HPDE6-E6E7 (cell line): ENCODE measurements around the gene CAMSAP1.
"Not testable (repeated sequence)": the region's sequence is repeated elsewhere in the genome, so short reads cannot be mapped to it uniquely, and the experiment has no call there.

ENCODE experiments used
- DNase-seq: peaks from one replicate; pipeline ENCODE4 v3.0.0; 2011; ENCODE audit warnings: missing footprints; ENCODE audit errors: extremely low spot score

The CAMSAP1 gene

DNA sequence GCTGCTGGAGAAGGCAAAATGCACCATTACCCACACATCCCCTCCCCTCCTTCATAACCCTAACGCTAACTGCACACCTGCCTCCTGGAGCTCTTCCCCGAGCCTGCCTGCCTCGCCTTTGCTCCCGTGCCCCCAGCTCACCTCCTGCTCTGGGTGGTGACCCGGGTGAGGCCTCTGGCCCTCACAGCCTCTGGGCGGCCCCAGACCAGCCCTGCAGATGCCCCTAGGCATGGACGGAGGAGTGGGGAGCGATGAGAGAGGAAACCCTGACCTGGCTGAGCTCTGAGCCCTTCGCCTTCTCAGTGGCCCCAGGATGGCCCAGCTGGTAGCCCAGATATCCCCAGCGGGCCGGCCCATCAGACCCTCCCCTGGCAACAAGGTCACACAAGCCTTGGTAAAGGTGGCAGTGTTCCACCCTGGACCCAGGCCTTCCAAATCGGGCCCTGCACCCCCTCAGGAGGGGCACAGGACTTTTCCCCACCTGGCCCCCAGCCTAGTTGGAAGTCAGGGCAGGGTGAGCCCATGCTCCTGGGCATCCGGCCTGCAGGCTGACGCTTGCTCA is 14.5 kb upstream of the CAMSAP1 start:
- DNase-seq = no peak

DNA sequence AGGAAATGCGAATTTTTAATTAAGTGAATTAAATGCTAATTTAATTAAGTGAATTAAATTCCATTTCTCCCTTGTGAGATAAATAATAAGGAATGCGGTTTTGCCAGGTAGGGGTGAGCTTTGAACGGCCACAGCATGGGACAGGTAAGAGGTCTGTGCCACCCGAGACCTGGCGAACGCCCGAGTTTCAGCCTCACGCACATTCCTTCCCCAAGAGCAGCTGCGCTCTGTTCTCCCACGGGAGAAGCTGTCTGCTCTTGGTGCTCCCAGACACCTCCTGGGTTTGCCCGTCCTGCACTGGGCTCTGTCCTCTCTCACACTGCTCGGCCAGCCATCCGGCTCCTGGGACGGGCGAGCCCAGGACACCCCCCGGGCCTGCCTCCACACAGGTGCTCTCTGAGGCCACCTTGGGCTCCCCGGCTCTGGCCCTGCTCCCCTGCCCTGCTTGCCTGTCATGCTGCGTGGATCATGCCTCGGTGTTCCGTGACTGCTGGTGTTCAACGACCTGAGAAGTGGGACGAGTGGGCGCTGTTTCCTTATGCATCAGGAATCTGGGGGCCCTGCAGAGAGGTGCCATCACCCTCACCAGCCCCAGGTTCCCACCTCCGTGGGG is 13.7 kb upstream of the CAMSAP1 start:
- no peak for DNase-seq

DNA sequence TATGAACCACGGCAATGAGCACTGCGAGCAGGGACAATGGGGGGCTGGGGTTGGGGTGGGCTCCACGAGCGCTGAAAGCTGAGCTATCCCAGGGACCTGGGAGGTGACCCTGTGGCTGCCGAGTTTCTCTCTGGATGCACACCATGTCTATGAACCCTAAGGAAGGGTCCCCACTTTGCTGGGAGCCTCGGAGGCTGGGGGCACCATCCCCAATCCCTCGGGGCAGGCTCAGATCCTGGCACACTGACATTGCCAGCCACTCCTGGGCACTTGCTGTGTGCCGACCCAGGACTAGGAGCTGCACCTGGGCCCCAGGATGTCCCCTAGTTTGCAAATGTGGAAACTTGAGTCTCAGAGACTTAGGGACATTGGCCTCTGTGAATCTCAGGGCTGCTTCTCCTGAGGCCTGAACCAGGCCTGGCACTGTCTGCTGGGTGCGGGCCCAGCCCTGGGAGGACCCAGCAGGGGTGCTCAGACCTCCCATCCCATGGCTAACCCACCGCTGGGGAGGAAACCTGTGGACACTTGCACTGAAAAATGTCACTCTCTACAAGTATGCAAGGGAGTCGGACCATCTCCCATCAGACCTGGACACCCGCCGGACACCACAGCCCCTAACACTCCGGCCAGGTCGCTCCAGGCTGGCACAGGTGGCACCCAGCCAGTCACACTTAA is 13.0 kb upstream of the CAMSAP1 start:
- no peak for DNase-seq

DNA sequence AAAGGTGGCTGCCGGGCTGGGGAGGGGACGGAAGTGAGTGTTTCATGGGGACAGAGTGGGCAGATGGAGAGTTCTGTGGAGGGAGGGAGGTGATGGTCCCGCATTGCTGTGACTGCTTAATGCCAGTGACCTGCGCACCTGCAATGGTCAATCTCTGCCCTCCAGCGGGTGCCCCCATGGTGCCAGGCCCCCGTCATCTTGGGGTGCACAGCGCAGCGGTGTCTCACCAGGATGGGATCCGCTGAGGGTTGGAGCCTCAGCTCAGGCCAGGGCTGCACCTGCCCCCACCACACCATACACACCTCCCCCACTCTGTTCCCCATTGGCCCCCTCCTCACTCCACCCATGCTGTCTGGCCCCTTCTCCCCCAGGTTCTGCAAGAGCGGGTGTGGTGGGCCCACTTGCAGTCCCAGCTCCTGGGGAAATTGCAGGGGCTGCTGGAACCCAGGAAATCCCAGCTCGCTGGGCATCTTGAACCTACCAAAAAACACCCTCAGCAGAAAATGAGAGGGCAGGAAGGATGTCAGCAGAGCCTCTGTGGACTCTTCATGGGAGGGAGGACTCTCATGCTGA is 12.1 kb upstream of the CAMSAP1 start:
- no peak for DNase-seq

DNA sequence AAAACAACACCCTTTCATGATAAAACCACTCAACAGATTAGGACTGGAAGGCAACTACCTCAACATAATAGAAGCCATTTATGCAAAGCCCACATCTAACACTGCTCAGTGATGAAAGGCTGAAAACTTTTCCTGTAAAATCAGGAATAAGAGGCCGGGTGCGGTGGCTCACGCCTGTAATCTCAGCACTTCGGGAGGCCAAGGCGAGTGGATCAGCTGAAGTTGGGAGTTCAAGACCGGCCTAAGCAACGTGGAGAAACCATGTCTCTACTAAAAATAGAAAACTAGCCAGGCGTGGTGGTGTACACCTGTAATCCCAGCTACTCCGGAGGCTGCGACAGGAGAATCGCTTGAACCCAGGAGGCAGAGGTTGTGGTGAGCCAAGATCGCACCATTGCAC is 8.9 kb upstream of the CAMSAP1 start:
- DNase-seq = not testable (repeated sequence)

DNA sequence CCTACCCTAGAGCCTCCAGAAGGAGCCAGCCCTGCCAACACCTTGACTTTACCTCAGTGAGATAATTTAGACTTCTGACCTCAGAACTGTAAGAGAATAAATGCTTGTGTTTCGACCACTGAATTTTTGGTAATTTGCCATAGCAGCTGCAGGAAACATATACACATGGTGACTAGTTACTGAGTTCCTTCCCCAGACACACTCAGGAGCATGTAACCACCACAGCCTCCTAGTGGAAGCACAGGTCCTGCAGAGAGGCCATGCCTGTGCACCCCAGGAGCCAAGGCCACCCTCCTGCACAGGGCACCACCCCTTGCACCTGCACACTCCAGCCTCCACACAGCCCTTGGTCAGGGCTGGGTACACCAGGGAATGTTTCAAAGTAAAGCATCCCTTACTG is 7.6 kb upstream of the CAMSAP1 start:
- DNase-seq = no peak

DNA sequence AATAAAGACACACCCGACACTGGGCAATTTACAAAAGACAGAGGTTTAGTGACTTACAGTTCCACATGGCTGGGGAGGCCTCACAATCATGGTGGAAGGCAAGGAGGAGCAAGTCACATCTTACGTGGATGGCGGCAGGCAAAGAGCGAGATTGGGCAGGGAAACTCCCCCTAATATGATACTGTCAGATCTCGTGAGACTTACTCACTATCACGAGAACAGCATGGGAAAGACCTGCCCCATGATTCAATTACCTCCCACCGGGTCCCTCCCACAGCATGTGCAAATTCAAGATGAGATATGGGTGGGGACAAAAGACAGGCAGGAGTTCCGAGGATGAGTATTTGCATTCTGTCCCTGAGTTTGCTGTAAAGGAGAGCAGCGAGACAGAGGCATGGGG is 3.9 kb upstream of the CAMSAP1 start:
- DNase-seq = not testable (repeated sequence)

DNA sequence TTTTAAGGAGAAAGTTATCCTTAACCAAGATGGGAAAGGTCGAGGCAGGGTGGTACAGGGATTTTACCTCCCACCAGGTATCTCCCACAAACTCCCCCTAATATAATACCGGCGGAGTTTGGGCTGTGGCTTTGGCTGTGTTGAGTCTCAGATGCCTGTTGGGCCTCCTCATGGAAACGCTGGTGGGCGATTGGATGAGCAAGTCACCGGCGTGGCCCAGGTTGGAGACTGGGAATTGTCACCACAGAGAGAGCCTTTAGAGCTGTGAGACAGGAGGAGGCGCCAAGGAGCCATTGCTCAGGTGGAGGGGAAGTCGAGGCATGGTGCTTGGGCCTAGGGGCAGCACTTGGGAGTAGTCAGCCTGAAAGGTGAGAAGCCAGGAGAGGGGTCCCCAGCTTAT is 3.4 kb upstream of the CAMSAP1 start:
- DNase-seq = no peak

DNA sequence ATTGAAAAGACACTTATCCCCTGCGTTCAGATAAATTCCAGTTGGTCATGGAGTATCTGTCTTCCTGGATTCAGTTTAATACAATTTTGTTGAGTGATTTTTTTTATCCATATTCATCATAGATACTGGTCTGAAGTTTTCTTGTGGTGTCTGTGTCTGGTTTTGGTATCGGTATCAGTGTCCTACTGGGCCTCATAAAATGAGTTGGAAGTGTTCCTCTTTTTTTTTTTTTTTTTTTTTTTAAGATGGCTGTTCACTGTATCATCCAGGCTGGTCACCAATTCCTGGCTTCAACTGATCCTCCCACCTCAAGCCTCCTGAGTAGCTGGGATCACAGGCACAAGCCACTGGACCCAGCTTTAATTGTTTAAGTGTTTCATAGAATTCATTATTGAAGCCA is 2.9 kb upstream of the CAMSAP1 start:
- no peak for DNase-seq

DNA sequence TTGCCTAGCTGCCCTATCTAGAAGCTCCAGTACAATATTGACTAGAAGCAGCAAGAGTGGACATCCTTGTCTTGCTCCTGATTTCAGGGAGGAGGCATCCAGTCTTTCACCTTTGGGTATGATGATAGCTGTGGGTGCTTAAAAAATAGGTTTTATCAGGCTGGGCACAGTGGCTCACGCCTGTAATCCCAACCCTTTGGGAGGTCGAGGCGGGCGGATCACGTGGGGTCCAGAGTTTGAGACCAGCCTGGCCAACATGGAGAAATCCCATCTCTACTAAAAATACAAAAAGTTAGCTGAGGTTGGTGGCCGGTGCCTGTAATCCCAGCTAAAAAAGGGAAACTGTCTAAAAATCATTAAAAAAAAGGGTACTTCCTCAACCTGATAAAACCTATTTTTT is 2.0 kb upstream of the CAMSAP1 start:
- DNase-seq = no peak

DNA sequence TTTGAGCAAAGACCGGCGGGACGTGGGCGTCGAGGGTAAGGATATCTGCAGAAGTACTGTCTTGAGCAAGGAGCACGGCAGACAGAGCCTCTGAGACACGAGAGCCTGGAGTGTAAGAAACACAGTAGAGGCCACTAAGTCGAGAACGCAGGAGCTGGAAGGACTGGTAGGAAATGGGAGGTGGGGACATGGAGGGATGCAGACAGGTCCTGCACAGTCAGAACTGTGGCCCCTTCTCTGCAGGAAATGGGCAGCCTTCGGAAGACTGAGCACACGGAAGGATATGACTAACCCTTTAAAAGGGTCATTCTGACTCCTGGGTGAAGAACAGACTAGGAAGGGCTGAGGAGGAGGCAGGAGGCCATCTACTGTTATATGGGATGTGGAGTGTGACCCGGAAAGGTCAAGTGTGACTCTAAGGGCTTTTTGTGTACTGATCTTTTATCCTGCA is 1.4 kb upstream of the CAMSAP1 start:
- no peak for DNase-seq

DNA sequence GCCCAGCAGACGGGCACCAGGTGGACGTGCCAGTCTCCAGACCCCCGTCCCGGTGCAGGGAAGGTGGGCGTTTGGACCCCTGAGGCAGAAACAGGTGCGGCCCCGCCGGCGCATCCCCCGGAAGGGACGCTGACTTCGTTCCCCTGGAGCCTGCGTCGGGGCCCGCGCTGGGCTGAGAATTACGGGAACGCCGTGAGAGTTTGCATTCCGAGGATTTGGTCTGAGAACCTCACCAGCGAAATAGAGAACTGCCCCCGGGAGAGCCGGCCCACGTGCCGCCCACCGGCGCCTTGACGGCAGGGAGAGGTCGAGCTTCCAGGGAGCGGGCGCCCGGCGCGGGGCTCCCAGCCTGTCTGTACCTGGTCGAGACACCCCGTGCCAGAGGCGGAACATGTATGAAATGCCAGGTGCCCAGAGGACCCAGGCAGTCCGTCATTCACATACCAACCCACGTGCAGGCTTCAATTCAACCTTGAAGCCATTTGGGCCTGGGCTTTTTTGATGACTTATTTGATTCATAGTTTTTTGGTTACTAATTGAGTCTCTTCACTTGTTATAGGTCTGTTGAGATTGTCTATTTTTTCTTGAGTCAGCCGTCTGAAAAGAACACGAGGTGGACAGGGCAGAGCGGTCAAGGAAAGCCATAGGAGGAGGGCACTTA is 877 bp upstream of the CAMSAP1 start:
- no peak for DNase-seq

DNA sequence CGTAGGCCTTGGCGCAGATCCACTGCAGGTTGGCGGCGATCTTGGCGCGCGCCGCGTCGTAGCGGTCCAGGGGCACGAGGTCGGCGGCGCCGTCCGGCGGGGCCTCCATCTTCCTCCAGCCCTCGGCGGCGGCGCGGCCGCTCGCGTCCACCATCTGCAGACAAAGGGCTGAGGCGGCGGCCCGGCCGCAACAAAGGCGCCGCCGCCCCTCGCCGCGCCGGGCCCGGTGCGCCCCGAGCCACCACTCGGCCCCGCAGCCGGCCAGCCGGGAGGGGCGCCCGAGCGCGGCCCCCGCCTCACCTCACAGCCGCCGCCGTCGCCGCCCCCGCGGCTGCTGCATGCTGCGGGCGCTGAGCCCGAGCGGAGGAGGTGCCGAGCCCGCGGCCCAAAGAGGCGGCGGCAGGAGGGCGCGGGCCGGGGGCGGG is 328 bp downstream of the CAMSAP1 start:
- no peak for DNase-seq

DNA sequence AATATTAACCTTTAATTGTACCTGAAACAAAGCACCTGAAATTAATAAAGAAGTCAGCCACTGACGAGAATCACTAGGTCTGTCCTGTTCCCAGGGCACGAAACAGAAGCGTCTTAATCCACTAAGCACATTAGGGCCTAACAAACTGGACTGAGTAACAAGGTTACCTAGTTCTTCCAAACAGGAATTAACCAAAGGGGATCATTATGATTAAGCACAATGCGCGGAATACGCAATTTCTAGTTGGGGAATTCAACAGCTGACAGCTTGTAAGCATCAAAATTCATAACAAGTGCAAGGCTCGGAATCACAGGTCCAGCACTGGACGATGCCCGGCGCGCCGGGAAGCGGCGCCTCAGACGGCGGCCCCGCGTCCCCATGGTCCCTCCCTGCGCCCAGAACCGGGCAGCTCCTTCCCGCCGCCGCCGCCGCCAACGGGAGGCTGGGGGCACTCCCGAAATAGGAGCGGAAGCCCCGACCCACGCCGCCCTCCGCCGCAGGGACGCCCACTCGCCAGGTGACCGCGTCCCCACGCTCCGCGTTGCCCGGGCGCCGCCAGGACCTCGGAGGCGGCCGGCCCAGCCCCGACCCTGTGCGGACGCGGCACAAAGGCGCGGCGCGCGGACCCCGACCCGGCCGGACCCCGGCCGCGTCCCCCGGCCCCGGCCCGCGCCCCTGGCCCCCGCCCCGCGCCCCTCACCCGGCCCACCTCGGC is 898 bp downstream of the CAMSAP1 start:
- no peak for DNase-seq

DNA sequence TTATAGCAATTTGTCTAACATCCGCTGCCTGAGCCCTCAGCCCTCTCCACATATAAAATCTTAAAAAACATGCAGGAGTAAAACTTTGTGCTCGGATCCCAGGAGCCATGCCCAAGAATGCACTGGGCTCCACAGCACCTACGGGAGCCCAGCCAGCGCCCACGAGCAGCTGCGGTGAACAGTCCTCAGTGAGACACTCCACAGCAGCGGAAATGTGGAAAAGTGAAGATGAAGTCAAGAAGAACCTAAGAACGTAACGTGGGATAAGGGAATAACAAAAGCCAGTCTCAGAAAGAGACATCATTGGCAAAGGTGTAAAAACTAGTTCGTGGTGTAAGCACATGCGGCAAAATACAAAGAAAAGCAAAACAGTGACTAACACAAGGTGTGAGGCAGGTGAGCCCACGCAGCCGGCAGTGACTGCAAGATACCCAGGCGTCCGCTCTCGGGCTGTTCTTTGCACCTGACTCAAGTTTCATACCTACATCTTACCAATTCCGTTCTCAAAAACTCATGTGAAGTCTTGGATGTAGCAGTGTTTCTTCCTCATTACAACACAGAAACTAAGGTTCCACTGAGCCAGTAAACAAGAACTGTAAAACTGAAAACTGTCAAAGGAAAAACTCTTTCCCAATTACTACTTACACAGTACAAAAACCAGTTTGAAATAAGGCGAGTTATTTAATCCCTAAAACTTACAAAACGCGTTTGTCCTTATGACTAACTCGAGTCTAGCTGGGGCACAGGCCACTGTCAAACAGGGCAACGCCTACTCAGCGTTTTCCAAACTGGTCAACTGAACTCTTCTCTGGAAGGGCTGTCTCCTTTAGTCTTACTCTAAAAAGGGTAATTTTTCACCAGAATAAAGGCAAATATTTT is 1.7 kb downstream of the CAMSAP1 start:
- no peak for DNase-seq

DNA sequence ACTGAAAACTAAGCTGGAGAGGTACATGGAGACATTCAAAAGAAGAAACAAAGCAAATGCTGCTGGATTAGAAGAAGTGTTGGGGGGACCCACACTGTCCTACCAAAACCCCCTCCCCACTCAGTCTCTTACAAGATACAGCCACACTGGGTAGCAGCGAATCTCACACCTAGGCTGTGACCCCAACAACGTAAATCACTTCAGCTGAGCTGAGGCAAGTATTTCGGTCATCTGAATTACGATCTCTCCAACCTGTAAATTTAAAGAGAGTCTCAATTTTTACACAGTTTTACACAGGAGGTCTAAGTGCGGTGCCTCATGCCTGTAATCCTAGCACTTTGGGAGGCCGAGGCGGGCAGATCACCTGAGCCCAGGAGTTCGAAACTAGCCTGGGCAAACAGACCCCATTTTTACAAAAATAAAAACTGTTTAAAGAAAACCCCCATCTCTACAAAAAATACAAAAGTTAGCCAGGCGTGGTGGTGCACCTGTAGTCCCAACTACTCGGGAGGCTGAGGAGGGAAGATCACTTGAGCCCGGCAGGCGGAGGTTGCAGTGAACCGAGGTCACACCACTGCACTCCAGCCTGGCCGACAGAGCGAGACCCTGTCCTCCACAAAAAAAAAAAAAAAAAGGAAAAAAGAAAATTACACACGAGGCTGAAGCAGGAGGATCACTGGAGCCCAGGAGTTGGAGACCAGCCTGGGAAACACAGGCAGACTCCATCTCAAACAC is 3.4 kb downstream of the CAMSAP1 start:
- no peak for DNase-seq

DNA sequence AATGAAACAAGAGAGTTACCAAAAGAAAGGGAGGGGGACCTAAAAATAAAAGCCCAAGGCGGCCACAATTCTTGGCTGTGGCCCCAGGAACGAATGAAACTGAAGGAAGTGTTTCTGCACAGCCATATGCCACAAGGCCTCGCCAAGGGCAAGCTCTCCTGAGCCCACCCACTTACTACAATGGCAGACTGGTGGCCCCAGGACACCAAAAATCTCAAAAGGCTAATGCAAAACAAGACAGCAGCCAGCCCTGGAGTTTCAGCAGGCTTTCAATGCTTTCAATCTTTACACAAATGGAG is 4.0 kb downstream of the CAMSAP1 start:
- no peak for DNase-seq

DNA sequence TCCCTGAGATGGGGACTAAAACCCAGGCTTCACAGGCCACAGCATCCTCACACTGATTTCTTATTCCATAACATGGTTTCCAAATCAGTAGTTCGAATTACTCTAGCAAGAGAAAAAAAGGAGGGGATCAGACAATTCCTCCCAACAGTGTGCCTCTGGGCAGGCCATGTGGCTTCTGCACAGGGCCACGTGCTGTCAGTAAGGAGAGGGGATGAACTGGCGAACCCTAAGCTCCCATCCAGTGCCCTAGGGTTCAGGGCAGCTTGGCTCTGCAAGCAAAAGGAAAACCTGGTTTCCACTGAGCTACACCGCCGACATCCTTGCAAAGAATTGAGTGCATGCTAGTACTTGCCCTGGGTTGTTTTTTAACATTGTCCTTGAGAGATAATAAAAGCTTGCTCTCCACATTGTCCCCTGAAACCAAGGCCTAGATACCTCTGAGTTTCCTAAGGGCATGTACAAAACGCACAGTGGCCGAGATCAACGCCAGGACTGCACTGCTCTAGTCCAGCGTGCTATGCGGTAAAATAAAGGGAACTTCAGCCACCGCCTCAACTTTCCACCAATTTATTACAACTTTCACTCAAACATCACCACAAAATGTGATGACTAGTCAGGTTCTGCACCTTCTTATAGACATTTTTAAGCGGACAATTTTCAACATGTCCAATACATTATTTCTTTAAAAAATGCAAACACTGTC is 4.5 kb downstream of the CAMSAP1 start:
- no peak for DNase-seq

DNA sequence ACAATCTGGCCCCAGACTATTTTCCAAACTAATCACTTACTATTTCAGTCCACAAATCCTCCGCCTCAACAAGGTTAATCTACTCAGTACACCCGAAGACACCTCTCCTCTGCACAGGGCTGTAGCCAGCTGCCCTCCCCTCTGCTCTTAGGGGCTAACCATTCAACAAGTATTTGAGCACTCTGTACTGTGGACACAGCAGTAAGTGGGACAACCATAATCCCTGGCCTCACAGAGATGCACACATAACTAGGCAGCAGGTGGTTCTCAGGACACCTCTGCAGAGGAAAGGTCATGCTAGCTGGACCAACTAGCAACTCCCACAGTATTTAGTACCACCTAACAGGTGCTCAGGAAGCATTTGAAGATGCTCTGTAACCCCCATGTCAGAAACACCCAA is 5.5 kb downstream of the CAMSAP1 start:
- DNase-seq = no peak
